ENCODE results near the gene FRRS1.

DNA sequence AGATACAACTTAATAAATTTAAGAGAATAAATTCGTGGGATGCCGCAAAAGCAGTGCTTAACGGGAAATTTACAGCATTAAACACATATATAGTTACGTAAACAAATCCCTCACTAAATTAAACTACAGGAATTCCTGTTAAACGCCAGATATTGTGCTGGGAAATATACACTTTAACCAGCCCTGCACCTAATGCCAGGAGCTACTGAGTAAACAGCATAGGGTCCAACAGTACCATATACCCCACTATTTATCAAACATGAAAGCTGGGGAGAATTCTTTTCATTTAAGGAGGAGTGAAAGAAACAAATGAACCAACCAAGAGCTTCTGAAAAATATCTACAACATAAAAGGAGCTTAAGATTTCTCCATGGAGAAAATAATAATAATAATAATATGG is 11.7 kb downstream of the FRRS1 start:
- TF ChIP-seq, protein P1, sequence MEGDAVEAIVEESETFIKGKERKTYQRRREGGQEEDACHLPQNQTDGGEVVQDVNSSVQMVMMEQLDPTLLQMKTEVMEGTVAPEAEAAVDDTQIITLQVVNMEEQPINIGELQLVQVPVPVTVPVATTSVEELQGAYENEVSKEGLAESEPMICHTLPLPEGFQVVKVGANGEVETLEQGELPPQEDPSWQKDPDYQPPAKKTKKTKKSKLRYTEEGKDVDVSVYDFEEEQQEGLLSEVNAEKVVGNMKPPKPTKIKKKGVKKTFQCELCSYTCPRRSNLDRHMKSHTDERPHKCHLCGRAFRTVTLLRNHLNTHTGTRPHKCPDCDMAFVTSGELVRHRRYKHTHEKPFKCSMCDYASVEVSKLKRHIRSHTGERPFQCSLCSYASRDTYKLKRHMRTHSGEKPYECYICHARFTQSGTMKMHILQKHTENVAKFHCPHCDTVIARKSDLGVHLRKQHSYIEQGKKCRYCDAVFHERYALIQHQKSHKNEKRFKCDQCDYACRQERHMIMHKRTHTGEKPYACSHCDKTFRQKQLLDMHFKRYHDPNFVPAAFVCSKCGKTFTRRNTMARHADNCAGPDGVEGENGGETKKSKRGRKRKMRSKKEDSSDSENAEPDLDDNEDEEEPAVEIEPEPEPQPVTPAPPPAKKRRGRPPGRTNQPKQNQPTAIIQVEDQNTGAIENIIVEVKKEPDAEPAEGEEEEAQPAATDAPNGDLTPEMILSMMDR (IDR thresholded peaks at IDR 0.05): no peak
- no peak for TF ChIP-seq POLR2A (IDR thresholded peaks at IDR 0.05)
